SJSA1 (cell line): Measurements from ENCODE around the gene SAV1. TPM values are rescaled to one million over a fixed set of nuclear protein-coding genes. Genes with fewer than 3 reads are reported as not detected.
"Not testable (repeated sequence)": the region's sequence is repeated elsewhere in the genome, so short reads cannot be mapped to it uniquely, and the experiment has no call there.

ENCODE experiments used
- DNase-seq, 2 experiments: peaks; one replicate each; pipeline ENCODE4 v3.0.0-alpha.2; 2015 to 2020; ENCODE audit warnings: low spot score in 2 of 2, low read depth in 1 of 2
- H3K27ac ChIP-seq: fragments of 250-450 bp; sonication (Bioruptor Pico); 2 replicates; pipeline ENCODE4 v1.5.1; 2020; ENCODE audit warnings: mild to moderate bottlenecking, moderate library complexity
- H3K27me3 ChIP-seq: fragments of 250-450 bp; sonication (Bioruptor Pico); replicated peaks from 2 replicates; pipeline ENCODE4 v1.5.1; 2020; ENCODE audit warnings: mild to moderate bottlenecking, moderate library complexity
- H3K36me3 ChIP-seq: fragments of 250-450 bp; sonication (Bioruptor Pico); 2 replicates; pipeline ENCODE4 v1.5.1; 2020; ENCODE audit warnings: mild to moderate bottlenecking
- H3K4me1 ChIP-seq: fragments of 250-450 bp; sonication (Bioruptor Pico); replicated peaks from 2 replicates; pipeline ENCODE4 v1.6.1; 2021; ENCODE audit warnings: mild to moderate bottlenecking
- H3K4me3 ChIP-seq: fragments of 250-450 bp; sonication (Bioruptor Pico); 2 replicates; pipeline ENCODE4 v1.5.1; 2020; ENCODE audit warnings: mild to moderate bottlenecking
- H3K9me3 ChIP-seq: fragments of 250-450 bp; sonication (Bioruptor Pico); replicated peaks from 2 replicates; pipeline ENCODE4 v1.5.1; 2020; ENCODE audit warnings: mild to moderate bottlenecking
- total RNA-seq: library from RNA; depleted of rRNA; stranded (reverse); fragments of >200 nt; shearing (Covaris generic); gene quantifications from 2 replicates; pipeline ENCODE4 v1.2.3, GENCODE V29; 2014

Gene SAV1
- total RNA-seq, 1 experiment from 2014 or later = 32.8 TPM

- Histone ChIP-seq H3K27ac (no peak overlapping the region), H3K4me1 (peaks cover 27% of the 10 kb centered on the region), H3K4me3 (no peak overlapping the region), H3K27me3 (no peaks in the 10 kb centered on the region), H3K9me3 (no peaks in the 10 kb centered on the region), H3K36me3 (peaks cover 5% of the 10 kb centered on the region; the same call in 1 of the 2 replicates)
- DNase-seq = no peak
Measured at GRCh38 chr14:50649691-50650090, 18.4 kb downstream of the SAV1 start.

- no peak for DNase-seq
- no peaks in the 10 kb centered on the region for H3K27me3 ChIP-seq
- H3K9me3 ChIP-seq = no peaks in the 10 kb centered on the region
- peaks cover 12% of the 10 kb centered on the region for H3K36me3 ChIP-seq
- H3K4me3 ChIP-seq = no peak overlapping the region
- no peak overlapping the region for H3K27ac ChIP-seq
- H3K4me1 ChIP-seq = peaks cover 27% of the 10 kb centered on the region
Measured at GRCh38 chr14:50647753-50648152, 20.4 kb downstream of the SAV1 start.

- H3K4me3 ChIP-seq = no peak overlapping the region
- H3K36me3 ChIP-seq = peaks cover 15% of the 10 kb centered on the region
- no peaks in the 10 kb centered on the region for H3K27me3 ChIP-seq
- H3K27ac ChIP-seq = no peak overlapping the region
- no peak for DNase-seq
- H3K4me1 ChIP-seq = peaks cover 27% of the 10 kb centered on the region
- H3K9me3 ChIP-seq = no peaks in the 10 kb centered on the region
Measured at GRCh38 chr14:50647282-50647681, 20.8 kb downstream of the SAV1 start.

GRCh38 chr14:50635141-50635540, 33.0 kb downstream of the SAV1 start:
- no peak overlapping the region for H3K27ac ChIP-seq
- H3K36me3 ChIP-seq = peaks cover 26% of the 10 kb centered on the region
- no peak for DNase-seq

GRCh38 chr14:50633954-50634353, 34.2 kb downstream of the SAV1 start:
- H3K27me3 ChIP-seq = no peaks in the 10 kb centered on the region
- no peak overlapping the region for H3K4me3 ChIP-seq
- H3K9me3 ChIP-seq = no peaks in the 10 kb centered on the region
- H3K27ac ChIP-seq = no peak overlapping the region
- no peak for DNase-seq
- 0 out of 2 replicates have a peak, but pooled peaks cover 3% of the 10 kb centered on the region for H3K4me1 ChIP-seq
- H3K36me3 ChIP-seq = peaks cover 19% of the 10 kb centered on the region

More at GRCh38 chr14:50635141-50635540, 33.0 kb downstream of the SAV1 start:
- Histone ChIP-seq H3K27me3 (no peaks in the 10 kb centered on the region), H3K4me3 (no peak overlapping the region), H3K4me1 (0 out of 2 replicates have a peak, but pooled peaks cover 3% of the 10 kb centered on the region), H3K9me3 (no peaks in the 10 kb centered on the region)

- DNase-seq = no peak
- H3K4me1 ChIP-seq = 0 out of 2 replicates have a peak, but pooled peaks cover 3% of the 10 kb centered on the region
- peaks cover 19% of the 10 kb centered on the region for H3K36me3 ChIP-seq
- H3K9me3 ChIP-seq = no peaks in the 10 kb centered on the region
- no peaks in the 10 kb centered on the region for H3K27me3 ChIP-seq
- H3K4me3 ChIP-seq = no peak overlapping the region
- H3K27ac ChIP-seq = no peak overlapping the region
Measured at GRCh38 chr14:50631408-50631821, 36.7 kb downstream of the SAV1 start.

GRCh38 chr14:50624947-50625346, 43.2 kb downstream of the SAV1 start:
- not testable (repeated sequence) for H3K27me3 ChIP-seq, H3K36me3 ChIP-seq, H3K9me3 ChIP-seq, DNase-seq, H3K27ac ChIP-seq, H3K4me3 ChIP-seq, H3K4me1 ChIP-seq

- H3K9me3 ChIP-seq = no peaks in the 10 kb centered on the region
- no peak for DNase-seq
- no peaks in the 10 kb centered on the region for H3K36me3 ChIP-seq
- H3K4me1 ChIP-seq = no peaks in the 10 kb centered on the region
- H3K4me3 ChIP-seq = no peak overlapping the region
- no peak overlapping the region for H3K27ac ChIP-seq
- no peaks in the 10 kb centered on the region for H3K27me3 ChIP-seq
Measured at GRCh38 chr14:50624447-50624846, 43.7 kb downstream of the SAV1 start.

- Histone ChIP-seq H3K4me1 (no peaks in the 10 kb centered on the region), H3K27ac (no peak overlapping the region), H3K9me3 (no peaks in the 10 kb centered on the region), H3K27me3 (no peaks in the 10 kb centered on the region), H3K36me3 (no peaks in the 10 kb centered on the region), H3K4me3 (no peak overlapping the region)
- DNase-seq = no peak
Measured at GRCh38 chr14:50622978-50623377, 45.1 kb downstream of the SAV1 start.

- Histone ChIP-seq H3K9me3 (no peaks in the 10 kb centered on the region), H3K4me1 (no peaks in the 10 kb centered on the region), H3K4me3 (no peak overlapping the region), H3K27ac (no peak overlapping the region), H3K27me3 (no peaks in the 10 kb centered on the region), H3K36me3 (no peaks in the 10 kb centered on the region)
- DNase-seq = no peak
Measured at GRCh38 chr14:50620341-50620740, 47.8 kb downstream of the SAV1 start.

- Histone ChIP-seq H3K36me3 (no peaks in the 10 kb centered on the region), H3K27me3 (no peaks in the 10 kb centered on the region), H3K4me1 (no peaks in the 10 kb centered on the region), H3K9me3 (no peaks in the 10 kb centered on the region), H3K4me3 (no peak overlapping the region), H3K27ac (no peak overlapping the region)
- DNase-seq = peak in 1 of 2 experiments; percentile 25
Measured at GRCh38 chr14:50619569-50620141, 48.5 kb downstream of the SAV1 start.

- Histone ChIP-seq H3K27me3 (no peaks in the 10 kb centered on the region), H3K36me3 (no peaks in the 10 kb centered on the region), H3K9me3 (no peaks in the 10 kb centered on the region), H3K4me1 (no peaks in the 10 kb centered on the region), H3K27ac (no peak overlapping the region), H3K4me3 (no peak overlapping the region)
- DNase-seq = no peak
Measured at GRCh38 chr14:50616275-50616674, 51.8 kb downstream of the SAV1 start.

- Histone ChIP-seq H3K27me3 (no peaks in the 10 kb centered on the region), H3K36me3 (no peaks in the 10 kb centered on the region), H3K27ac (no peak overlapping the region), H3K9me3 (no peaks in the 10 kb centered on the region), H3K4me3 (no peak overlapping the region), H3K4me1 (no peaks in the 10 kb centered on the region)
- DNase-seq = no peak
Measured at GRCh38 chr14:50615552-50615951, 52.6 kb downstream of the SAV1 start.

- no peaks in the 10 kb centered on the region for H3K27me3 ChIP-seq
- no peak overlapping the region for H3K4me3 ChIP-seq
- H3K27ac ChIP-seq = no peak overlapping the region
- no peaks in the 10 kb centered on the region for H3K9me3 ChIP-seq
- H3K4me1 ChIP-seq = no peaks in the 10 kb centered on the region
- H3K36me3 ChIP-seq = no peaks in the 10 kb centered on the region
- no peak for DNase-seq
Measured at GRCh38 chr14:50615056-50615455, 53.0 kb downstream of the SAV1 start.

- Histone ChIP-seq H3K4me1 (no peaks in the 10 kb centered on the region), H3K36me3 (no peaks in the 10 kb centered on the region), H3K27me3 (no peaks in the 10 kb centered on the region), H3K4me3 (no peak overlapping the region), H3K9me3 (no peaks in the 10 kb centered on the region), H3K27ac (no peak overlapping the region)
- DNase-seq = no peak
Measured at GRCh38 chr14:50612806-50613205, 55.3 kb downstream of the SAV1 start.
